Measurements from ENCODE around the gene DHX38.

The DHX38 gene

GRCh38 chr16:72123426-72123825 lies 29.8 kb downstream of the DHX38 start:
- DNase-seq = no peak

- no peak for DNase-seq
Observed at GRCh38 chr16:72124148-72124547, 30.5 kb downstream of the DHX38 start.

GRCh38 chr16:72124761-72125634 lies 31.4 kb downstream of the DHX38 start:
- DNase-seq = peak; percentile 38 to 57

- no peak for DNase-seq
Observed at GRCh38 chr16:72125635-72126428, 32.2 kb downstream of the DHX38 start.

- no peak for DNase-seq
Observed at GRCh38 chr16:72126429-72126765, 32.8 kb downstream of the DHX38 start.

- no peak for DNase-seq
Observed at GRCh38 chr16:72128701-72129100, 35.1 kb downstream of the DHX38 start.

- no peak for DNase-seq
Observed at GRCh38 chr16:72129976-72130656, 36.5 kb downstream of the DHX38 start.

- no peak for DNase-seq
Observed at GRCh38 chr16:72131036-72131435, 37.4 kb downstream of the DHX38 start.

GRCh38 chr16:72132726-72133125 lies 39.1 kb downstream of the DHX38 start:
- DNase-seq = no peak

GRCh38 chr16:72134507-72134906 lies 40.9 kb downstream of the DHX38 start:
- DNase-seq = no peak

GRCh38 chr16:72137380-72138063 lies 43.9 kb downstream of the DHX38 start:
- DNase-seq = no peak

- DNase-seq = no peak
Observed at GRCh38 chr16:72138064-72138572, 44.5 kb downstream of the DHX38 start.

- no peak for DNase-seq
Observed at GRCh38 chr16:72139908-72140307, 46.3 kb downstream of the DHX38 start.

GRCh38 chr16:72142476-72142875 lies 48.8 kb downstream of the DHX38 start:
- no peak for DNase-seq

- DNase-seq = no peak
Observed at GRCh38 chr16:72149676-72150464, 56.2 kb downstream of the DHX38 start.

GRCh38 chr16:72159386-72159785 lies 65.7 kb downstream of the DHX38 start:
- DNase-seq = no peak

- no peak for DNase-seq
Observed at GRCh38 chr16:72159801-72160200, 66.2 kb downstream of the DHX38 start.

GRCh38 chr16:72162105-72162692 lies 68.6 kb downstream of the DHX38 start:
- no peak for DNase-seq

All from NCI-H2081 (cell line).